Fibroblast of villous mesenchyme (primary cell): ENCODE data around the gene LYAR. TPM values are rescaled to one million over a fixed set of nuclear protein-coding genes. Genes with fewer than 3 reads are reported as not detected.

ENCODE experiments used
- DNase-seq: peaks from one replicate; pipeline ENCODE4 v3.0.0-alpha.2; 2010; ENCODE audit warnings: low read depth
- H3K4me3 ChIP-seq: 2 replicates; pipeline ENCODE4 v1.5.1; 2011; ENCODE audit warnings: low read depth, mild to moderate bottlenecking, low read length
- total RNA-seq: library from RNA; depleted of rRNA; stranded (reverse); fragments of >200 nt; gene quantifications from 2 replicates; pipeline ENCODE4 v1.2.3, GENCODE V29; 2012
- TF ChIP-seq, protein P1 (sequence below): IDR thresholded peaks from 2 replicates; pipeline ENCODE4 v1.5.1; 2012; ENCODE audit warnings: low read depth, mild to moderate bottlenecking, low read length; ENCODE audit not compliant: insufficient read depth

LYAR gene
- total RNA-seq, 1 donor: 12.1 TPM

- DNase-seq: no peak
- TF ChIP-seq, protein P1, sequence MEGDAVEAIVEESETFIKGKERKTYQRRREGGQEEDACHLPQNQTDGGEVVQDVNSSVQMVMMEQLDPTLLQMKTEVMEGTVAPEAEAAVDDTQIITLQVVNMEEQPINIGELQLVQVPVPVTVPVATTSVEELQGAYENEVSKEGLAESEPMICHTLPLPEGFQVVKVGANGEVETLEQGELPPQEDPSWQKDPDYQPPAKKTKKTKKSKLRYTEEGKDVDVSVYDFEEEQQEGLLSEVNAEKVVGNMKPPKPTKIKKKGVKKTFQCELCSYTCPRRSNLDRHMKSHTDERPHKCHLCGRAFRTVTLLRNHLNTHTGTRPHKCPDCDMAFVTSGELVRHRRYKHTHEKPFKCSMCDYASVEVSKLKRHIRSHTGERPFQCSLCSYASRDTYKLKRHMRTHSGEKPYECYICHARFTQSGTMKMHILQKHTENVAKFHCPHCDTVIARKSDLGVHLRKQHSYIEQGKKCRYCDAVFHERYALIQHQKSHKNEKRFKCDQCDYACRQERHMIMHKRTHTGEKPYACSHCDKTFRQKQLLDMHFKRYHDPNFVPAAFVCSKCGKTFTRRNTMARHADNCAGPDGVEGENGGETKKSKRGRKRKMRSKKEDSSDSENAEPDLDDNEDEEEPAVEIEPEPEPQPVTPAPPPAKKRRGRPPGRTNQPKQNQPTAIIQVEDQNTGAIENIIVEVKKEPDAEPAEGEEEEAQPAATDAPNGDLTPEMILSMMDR: no peak
- H3K4me3 ChIP-seq: no peak overlapping the region
Measured at GRCh38 chr4:4325321-4325720, 35.4 kb upstream of the LYAR start.

GRCh38 chr4:4323705-4324534 lies 34.0 kb upstream of the LYAR start:
- H3K4me3 ChIP-seq: no peak overlapping the region
- TF ChIP-seq, protein P1: no peak
- DNase-seq: peak; percentile 47

GRCh38 chr4:4321951-4322688 lies 32.2 kb upstream of the LYAR start:
- no peak for DNase-seq
- TF ChIP-seq, protein P1: no peak
- H3K4me3 ChIP-seq: no peak overlapping the region

GRCh38 chr4:4320951-4321714 lies 31.2 kb upstream of the LYAR start:
- no peak overlapping the region for H3K4me3 ChIP-seq
- TF ChIP-seq, protein P1: no peak
- no peak for DNase-seq

GRCh38 chr4:4320528-4320927 lies 30.6 kb upstream of the LYAR start:
- no peak overlapping the region for H3K4me3 ChIP-seq
- DNase-seq: no peak
- TF ChIP-seq, protein P1: no peak

- TF ChIP-seq, protein P1: no peak
- no peak overlapping the region for H3K4me3 ChIP-seq
- no peak for DNase-seq
Measured at GRCh38 chr4:4317496-4318232, 27.7 kb upstream of the LYAR start.
